Gastrocnemius medialis (tissue), 4 donors: Measurements from ENCODE around the gene DMWD. TPM values are rescaled to one million over a fixed set of nuclear protein-coding genes. Genes with fewer than 3 reads are reported as not detected.

Experiments
- ATAC-seq, 2 donors: fragments of 150-250 bp; one replicate each; pipeline ENCODE4 v1.9.1; 2016
- DNase-seq, 2 donors: peaks; one replicate each; pipeline ENCODE4 v3.0.0-alpha.2; 2019
- H3K27ac ChIP-seq, 4 donors: fragments of 200-600 bp; sonication (generic); 1 replicate in 1 of 4; 2 replicates in 3 of 4; pipeline ENCODE4 v1.5.1; 2016 to 2018; ENCODE audit warnings: mild to moderate bottlenecking in 2 of 4, moderate library complexity in 1 of 4
- H3K27me3 ChIP-seq, 3 donors: fragments of 200-600 bp; sonication (generic) in 2 of 3; 1 replicate in 1 of 3; 2 replicates in 2 of 3; pipeline versions ENCODE4 v1.5.1 to v1.6.0; 2016 to 2019; ENCODE audit warnings: mild to moderate bottlenecking in 1 of 3, moderate library complexity in 1 of 3
- H3K36me3 ChIP-seq, 2 donors: fragments of 200-600 bp; sonication (generic) in 1 of 2; one replicate each; pipeline ENCODE4 v1.5.1; 2017 to 2018
- H3K4me1 ChIP-seq, 2 donors: fragments of 200-600 bp; sonication (generic) in 1 of 2; one replicate each; pipeline ENCODE4 v1.5.1; 2016 to 2017; ENCODE audit warnings: mild to moderate bottlenecking in 2 of 2
- H3K4me3 ChIP-seq, 4 donors: fragments of 200-600 bp; sonication (generic) in 3 of 4; 1 replicate in 1 of 4; 2 replicates in 3 of 4; pipeline ENCODE4 v1.5.1; 2016 to 2019; ENCODE audit warnings: mild to moderate bottlenecking in 2 of 4
- H3K9me3 ChIP-seq, 3 donors: fragments of 200-600 bp; sonication (generic) in 2 of 3; 1 replicate in 1 of 3; 2 replicates in 2 of 3; pipeline ENCODE4 v1.5.1; 2016 to 2019
- CTCF ChIP-seq, 5 experiments: fragments of 450-650 bp in 3 of 5; fragments of 200-600 bp in 2 of 5; sonication (generic) in 2 of 5; IDR thresholded peaks in 4 of 5; conservative IDR thresholded peaks in 1 of 5; 1 replicate in 4 of 5; 2 replicates in 1 of 5; pipeline ENCODE4 v1.5.1; 2016 to 2019; ENCODE audit warnings: antibody characterized with exemption in 5 of 5, mild to moderate bottlenecking in 3 of 5, moderate library complexity in 3 of 5
- POLR2A ChIP-seq, 2 donors: fragments of 450-650 bp; IDR thresholded peaks; one replicate each; pipeline ENCODE4 v1.6.1; 2017; ENCODE audit warnings: antibody characterized with exemption in 2 of 2, mild to moderate bottlenecking in 2 of 2, moderate library complexity in 2 of 2
- in situ Hi-C, 4 donors: fragments of 200-750 bp; cut with MboI; loops; one replicate each; pipeline versions ENCODE4 v1.15.0 to v1.8.0; 2017; ENCODE audit warnings: low sequenced_read_pairs in 4 of 4
- intact Hi-C: fragments of 100-400 bp; cut with DNase I; formaldehyde crosslinking; loops from one replicate; pipeline ENCODE4 v1.15.1; 2023; ENCODE audit warnings: low total_unique reads
- total RNA-seq, 4 donors: library from RNA; depleted of rRNA; stranded (reverse); fragments of >200 nt; gene quantifications; one replicate each; pipeline versions ENCODE4 v1.1.0 to v1.2.3, GENCODE V29; 2016

Gene DMWD
- total RNA-seq, 4 donors from 2014 or later, result 38.6 to 111 (median 56.4) TPM

- intact Hi-C loops (loop anchor here (5.0 kb wide), 1 partner anchor 202 kb away; no protein-coding TSS in a partner anchor), in situ Hi-C loops (no loop called here)
- H3K4me3 ChIP-seq, result peak within 1 kb of the TSS; percentile 21 to 44 (median 25)
- no peak for TF ChIP-seq CTCF (IDR thresholded peaks at IDR 0.05 in 4 of 5, conservative IDR thresholded peaks at IDR 0.05 in 1 of 5)
- no peak for TF ChIP-seq POLR2A (IDR thresholded peaks at IDR 0.05)
- no peaks in the 10 kb centered on the region for H3K36me3 ChIP-seq
- no peak within 1 kb of the TSS for H3K27ac ChIP-seq
- peaks cover 0 to 3% of the 10 kb centered on the region in 2 donors for H3K4me1 ChIP-seq
- no peaks in the 10 kb centered on the region for H3K9me3 ChIP-seq
- H3K27me3 ChIP-seq, result peaks cover 0 to 11% (median 5%) of the 10 kb centered on the region in 3 donors
- ATAC-seq (no peak), DNase-seq (no peak)
These were observed 22.3 kb upstream of the DMWD start, which contains the start of gene RSPH6A for GRCh38 chr19:45814851-45815480. RSPH6A (minus strand) TSS chr19:45815308; CDS start chr19:45815176, 132 bp downstream.

- Histone ChIP-seq H3K36me3 (no peaks in the 10 kb centered on the region), H3K27ac (no peak overlapping the region), H3K27me3 (peaks cover 0 to 11% (median 5%) of the 10 kb centered on the region in 3 donors), H3K4me1 (peaks cover 3% of the 10 kb centered on the region in 2 donors), H3K4me3 (no peak overlapping the region), H3K9me3 (no peaks in the 10 kb centered on the region)
- DNase-seq (no peak), ATAC-seq (no peak)
- in situ Hi-C loops, result no loop called here
- intact Hi-C loops, result no loop called here
- no peak for TF ChIP-seq POLR2A (IDR thresholded peaks at IDR 0.05)
These were observed 21.6 kb upstream of the DMWD start for GRCh38 chr19:45814166-45814780.

- H3K9me3 ChIP-seq, result no peaks in the 10 kb centered on the region
- no peak for TF ChIP-seq CTCF (IDR thresholded peaks at IDR 0.05 in 4 of 5, conservative IDR thresholded peaks at IDR 0.05 in 1 of 5)
- TF ChIP-seq POLR2A (IDR thresholded peaks at IDR 0.05), result no peak
- in situ Hi-C loops (no loop called here), intact Hi-C loops (no loop called here)
- no peak overlapping the region for H3K27ac ChIP-seq
- H3K27me3 ChIP-seq, result peaks cover 0 to 11% (median 5%) of the 10 kb centered on the region in 3 donors
- no peak for ATAC-seq
- no peak overlapping the region for H3K4me3 ChIP-seq
- H3K4me1 ChIP-seq, result peaks cover 3% of the 10 kb centered on the region in 2 donors
- no peak for DNase-seq
- no peaks in the 10 kb centered on the region for H3K36me3 ChIP-seq
These were observed 19.7 kb upstream of the DMWD start for GRCh38 chr19:45812297-45812696.

- ATAC-seq, result no peak
- in situ Hi-C loops, result no loop called here
- intact Hi-C loops, result no loop called here
These were observed 17.1 kb upstream of the DMWD start for GRCh38 chr19:45809643-45810159.

More at GRCh38 chr19:45809643-45810159, 17.1 kb upstream of the DMWD start:
- Histone ChIP-seq H3K4me1 (peaks cover 0 to 3% of the 10 kb centered on the region in 2 donors), H3K9me3 (no peaks in the 10 kb centered on the region), H3K4me3 (no peak overlapping the region), H3K27ac (no peak overlapping the region), H3K36me3 (no peaks in the 10 kb centered on the region), H3K27me3 (no peaks in the 10 kb centered on the region)
- no peak for TF ChIP-seq POLR2A (IDR thresholded peaks at IDR 0.05)
- TF ChIP-seq CTCF (IDR thresholded peaks at IDR 0.05 in 4 of 5, conservative IDR thresholded peaks at IDR 0.05 in 1 of 5), result no peak
- no peak for DNase-seq
